Measurements from ENCODE around the gene PTPRT.

- TF ChIP-seq RAD21 (IDR thresholded peaks at IDR 0.05; ENCODE audit: low read depth): no peak
- no peak for TF ChIP-seq YY1 (IDR thresholded peaks at IDR 0.05; ENCODE audit: extremely low read depth, insufficient replicate concordance, low read depth, low read length)
- TF ChIP-seq CTCF (IDR thresholded peaks at IDR 0.05 in 2 of 3, conservative IDR thresholded peaks at IDR 0.05 in 1 of 3; ENCODE audit: borderline replicate concordance in 1 of 3, insufficient read depth in 1 of 3, low read depth in 2 of 3, low read length in 2 of 3): no peak
- TF ChIP-seq JUND (IDR thresholded peaks at IDR 0.05): no peak
- TF ChIP-seq POLR2A (IDR thresholded peaks at IDR 0.05; ENCODE audit: borderline replicate concordance, extremely low read depth, insufficient read depth, insufficient read length): no peak
- no peak for TF ChIP-seq ZBTB33 (IDR thresholded peaks at IDR 0.05; ENCODE audit: extremely low read depth, insufficient replicate concordance, low read length)
- TF ChIP-seq REST (IDR thresholded peaks at IDR 0.05; ENCODE audit: low read depth): no peak
- no peak for TF ChIP-seq EZH2 (IDR thresholded peaks at IDR 0.05)
- TF ChIP-seq POLR2AphosphoS5 (IDR thresholded peaks at IDR 0.05; ENCODE audit: low read depth, low read length): no peak
- no peak for TF ChIP-seq EGR1 (IDR thresholded peaks at IDR 0.05; ENCODE audit: low read depth)
- TF ChIP-seq ATF3 (IDR thresholded peaks at IDR 0.05): no peak
- TF ChIP-seq EZH2phosphoT487 (IDR thresholded peaks at IDR 0.05; ENCODE audit: borderline replicate concordance): no peak
- TF ChIP-seq SRF (IDR thresholded peaks at IDR 0.05; ENCODE audit: low read depth): no peak
- no peak for TF ChIP-seq SIN3A (IDR thresholded peaks at IDR 0.05; ENCODE audit: low read depth)
Observed at GRCh38 chr20:42441196-42441863, 748.4 kb downstream of the PTPRT start.

All from HCT116 (cell line).